Measurements from ENCODE around the gene ZNF22.
A peak's percentile ranks its signal among the peaks of the same experiment; 100 is the strongest.

The ZNF22 gene

GRCh38 chr10:44982114-44982460 lies 18.6 kb upstream of the ZNF22 start:
- H3K27me3 Mint-ChIP-seq (ENCODE audit: low read depth, poor library complexity): peaks cover 8% of the 10 kb centered on the region

DNA sequence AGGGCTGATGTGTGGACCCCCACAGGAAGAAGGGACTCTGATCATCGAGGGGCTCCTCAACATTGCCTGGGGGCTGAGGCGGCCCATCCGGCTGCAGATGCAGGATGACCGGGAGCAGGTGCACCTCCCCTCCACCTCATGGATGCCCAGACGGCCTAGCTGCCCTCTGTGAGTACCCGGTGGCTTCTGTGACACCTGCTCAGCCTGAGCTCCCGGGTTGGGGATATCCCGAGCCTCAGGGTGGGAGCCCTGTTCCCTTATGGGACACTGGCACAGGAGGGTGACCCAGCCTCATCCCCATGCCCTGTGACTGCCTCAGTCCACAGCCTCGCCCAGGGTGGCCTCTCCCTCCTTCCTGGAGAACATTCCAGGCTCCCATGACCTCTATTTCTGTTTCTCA lies 18.2 kb upstream of the ZNF22 start:
- Mint-ChIP-seq H3K9me3 (no peaks in the 10 kb centered on the region), H3K4me1 (peaks cover 64% of the 10 kb centered on the region), H3K27ac (no peak overlapping the region), H3K27me3 (ENCODE audit: low read depth, poor library complexity) (peaks cover 8% of the 10 kb centered on the region), H3K4me3 (no peak overlapping the region), H3K36me3 (ENCODE audit: low read depth) (no peaks in the 10 kb centered on the region)
- no peak for DNase-seq
- no peak for TF ChIP-seq CTCF (IDR thresholded peaks at IDR 0.05)

More at GRCh38 chr10:44982114-44982460, 18.6 kb upstream of the ZNF22 start:
- Mint-ChIP-seq H3K36me3 (ENCODE audit: low read depth) (no peaks in the 10 kb centered on the region), H3K9me3 (no peaks in the 10 kb centered on the region), H3K27ac (no peak overlapping the region), H3K4me1 (peaks cover 67% of the 10 kb centered on the region), H3K4me3 (no peak overlapping the region)
- TF ChIP-seq CTCF (IDR thresholded peaks at IDR 0.05): no peak
- no peak for DNase-seq

GRCh38 chr10:44983066-44983894 lies 17.4 kb upstream of the ZNF22 start:
- peak overlapping the region; percentile 45 for H3K27ac Mint-ChIP-seq
- H3K27me3 Mint-ChIP-seq (ENCODE audit: low read depth, poor library complexity): peaks cover 8% of the 10 kb centered on the region
- H3K9me3 Mint-ChIP-seq: no peaks in the 10 kb centered on the region
- no peaks in the 10 kb centered on the region for H3K36me3 Mint-ChIP-seq (ENCODE audit: low read depth)
- no peak overlapping the region for H3K4me3 Mint-ChIP-seq
- peaks cover 57% of the 10 kb centered on the region for H3K4me1 Mint-ChIP-seq
- no peak for TF ChIP-seq CTCF (IDR thresholded peaks at IDR 0.05)
- no peak for DNase-seq

- Mint-ChIP-seq H3K9me3 (no peaks in the 10 kb centered on the region), H3K27ac (no peak overlapping the region), H3K27me3 (ENCODE audit: low read depth, poor library complexity) (peaks cover 8% of the 10 kb centered on the region), H3K36me3 (ENCODE audit: low read depth) (no peaks in the 10 kb centered on the region), H3K4me1 (peaks cover 57% of the 10 kb centered on the region), H3K4me3 (no peak overlapping the region)
- no peak for TF ChIP-seq CTCF (IDR thresholded peaks at IDR 0.05)
- no peak for DNase-seq
These were observed 16.8 kb upstream of the ZNF22 start for GRCh38 chr10:44983895-44984278.

GRCh38 chr10:44984671-44985101 lies 16.0 kb upstream of the ZNF22 start:
- DNase-seq: no peak
- Mint-ChIP-seq H3K36me3 (ENCODE audit: low read depth) (no peaks in the 10 kb centered on the region), H3K4me3 (no peak overlapping the region), H3K27me3 (ENCODE audit: low read depth, poor library complexity) (peaks cover 8% of the 10 kb centered on the region), H3K9me3 (no peaks in the 10 kb centered on the region), H3K4me1 (peaks cover 58% of the 10 kb centered on the region), H3K27ac (no peak overlapping the region)
- no peak for TF ChIP-seq CTCF (IDR thresholded peaks at IDR 0.05)

GRCh38 chr10:44985175-44985681 lies 15.5 kb upstream of the ZNF22 start:
- DNase-seq: no peak
- H3K4me3 Mint-ChIP-seq: no peak overlapping the region
- no peaks in the 10 kb centered on the region for H3K9me3 Mint-ChIP-seq
- H3K27me3 Mint-ChIP-seq (ENCODE audit: low read depth, poor library complexity): peaks cover 10% of the 10 kb centered on the region
- peaks cover 60% of the 10 kb centered on the region for H3K4me1 Mint-ChIP-seq
- H3K36me3 Mint-ChIP-seq (ENCODE audit: low read depth): no peaks in the 10 kb centered on the region
- no peak for TF ChIP-seq CTCF (IDR thresholded peaks at IDR 0.05)
- H3K27ac Mint-ChIP-seq: no peak overlapping the region

All from nephron progenitor cell (in vitro differentiated cells).